HEK293 (cell line): Measurements from ENCODE around the gene APOA5.
"Not testable (repeated sequence)": the region's sequence is repeated elsewhere in the genome, so short reads cannot be mapped to it uniquely, and the experiment has no call there.

Experiments
- CTCF ChIA-PET: fragments of 350-600 bp; formaldehyde crosslinking; extraction: SDS; loops from one replicate; lab custom pipeline; 2021; ENCODE audit warnings: antibody characterized with exemption; lab: Yijun Ruan, JAX
- POLR2A ChIA-PET: fragments of 300-600 bp; formaldehyde crosslinking; extraction: SDS; loops from one replicate; lab custom pipeline; 2020; ENCODE audit warnings: antibody characterized with exemption, inconsistent platforms; lab: Yijun Ruan, JAX
- H3K27ac ChIP-seq: fragments of 200-500 bp; sonication (Bioruptor generic); 2 replicates; pipeline ENCODE4 v1.5.1; 2014; ENCODE audit warnings: low read depth, low read length, control low read depth, inconsistent platforms; ENCODE audit errors: extremely low read depth
- H3K36me3 ChIP-seq, 2 experiments: fragments of 200-500 bp in 1 of 2; sonication (Bioruptor generic) in 1 of 2; 1 replicate in 1 of 2; 2 replicates in 1 of 2; pipeline ENCODE4 v1.5.1; 2014 to 2017; ENCODE audit warnings: inconsistent platforms in 2 of 2, low read length in 2 of 2; ENCODE audit not compliant: control insufficient read depth in 2 of 2, insufficient read depth in 1 of 2
- H3K4me1 ChIP-seq: fragments of 200-500 bp; sonication (Bioruptor generic); 2 replicates; pipeline ENCODE4 v1.5.1; 2014; ENCODE audit warnings: mild to moderate bottlenecking, low read length, inconsistent platforms; ENCODE audit not compliant: control insufficient read depth, insufficient read depth
- H3K4me3 ChIP-seq: 2 replicates; pipeline ENCODE4 v1.5.1; 2011; ENCODE audit warnings: low read depth, mild to moderate bottlenecking, control low read depth, low read length, moderate library complexity
- H3K9me3 ChIP-seq: fragments of 200-500 bp; sonication (Bioruptor generic); 2 replicates; pipeline ENCODE4 v1.5.1; 2014; ENCODE audit warnings: low read depth, low read length, inconsistent platforms; ENCODE audit not compliant: control insufficient read depth, insufficient read depth
- ATF2 ChIP-seq: fragments of 450-650 bp; formaldehyde crosslinking; IDR thresholded peaks from 2 replicates; pipeline ENCODE4 v1.5.1; 2016; ENCODE audit warnings: missing biosample characterization, missing genetic modification characterization, low read depth
- IKZF3 ChIP-seq: fragments of 450-650 bp; IDR thresholded peaks from 2 replicates; pipeline ENCODE4 v1.5.0; 2018; ENCODE audit warnings: missing biosample characterization, mild to moderate bottlenecking, missing genetic modification characterization, moderate library complexity
- KLF10 ChIP-seq: fragments of 450-650 bp; IDR thresholded peaks from 2 replicates; pipeline ENCODE4 v1.5.1; 2018; ENCODE audit warnings: missing biosample characterization, mild to moderate bottlenecking, missing genetic modification characterization
- PRDM10 ChIP-seq: fragments of 450-650 bp; formaldehyde crosslinking; IDR thresholded peaks from 2 replicates; pipeline ENCODE4 v1.5.1; 2016; ENCODE audit warnings: missing biosample characterization, missing genetic modification characterization
- TSHZ1 ChIP-seq: fragments of 450-650 bp; formaldehyde crosslinking; IDR thresholded peaks from 2 replicates; pipeline ENCODE4 v1.5.1; 2016; ENCODE audit warnings: missing biosample characterization, missing genetic modification characterization, borderline replicate concordance
- ZNF10 ChIP-seq: fragments of 450-650 bp; formaldehyde crosslinking; IDR thresholded peaks from 2 replicates; pipeline ENCODE4 v1.5.1; 2017; ENCODE audit warnings: missing biosample characterization, missing genetic modification characterization
- ZNF19 ChIP-seq: fragments of 450-650 bp; formaldehyde crosslinking; IDR thresholded peaks from 2 replicates; pipeline ENCODE4; 2016; ENCODE audit warnings: missing biosample characterization, missing genetic modification characterization, low read depth
- ZNF202 ChIP-seq: fragments of 450-650 bp; formaldehyde crosslinking; IDR thresholded peaks from 2 replicates; pipeline ENCODE4 v1.5.1; 2016; ENCODE audit warnings: missing biosample characterization, missing genetic modification characterization, borderline replicate concordance
- ZNF239 ChIP-seq: fragments of 450-650 bp; formaldehyde crosslinking; IDR thresholded peaks from 2 replicates; pipeline ENCODE4 v1.5.1; 2016; ENCODE audit warnings: missing biosample characterization, missing genetic modification characterization
- ZNF404 ChIP-seq: fragments of 450-650 bp; formaldehyde crosslinking; IDR thresholded peaks from 2 replicates; pipeline ENCODE4 v1.5.1; 2017; ENCODE audit warnings: missing biosample characterization, missing genetic modification characterization
- ZNF544 ChIP-seq: fragments of 450-650 bp; formaldehyde crosslinking; IDR thresholded peaks from 2 replicates; pipeline ENCODE4 v1.5.0; 2017; ENCODE audit warnings: missing biosample characterization, missing genetic modification characterization
- ZNF560 ChIP-seq: fragments of 450-650 bp; formaldehyde crosslinking; IDR thresholded peaks from 2 replicates; pipeline ENCODE4 v1.5.1; 2017; ENCODE audit warnings: missing biosample characterization, missing genetic modification characterization, borderline replicate concordance
- ZNF76 ChIP-seq: fragments of 450-650 bp; formaldehyde crosslinking; IDR thresholded peaks from 2 replicates; pipeline ENCODE4; 2016; ENCODE audit warnings: low read depth, missing biosample characterization, missing genetic modification characterization, borderline replicate concordance
- ZNF785 ChIP-seq: fragments of 450-650 bp; formaldehyde crosslinking; IDR thresholded peaks from 2 replicates; pipeline ENCODE4 v1.5.1; 2016; ENCODE audit warnings: missing biosample characterization, missing genetic modification characterization

The APOA5 gene

GRCh38 chr11:116772443-116773202, 19.1 kb downstream of the APOA5 start, which contains the start of gene BUD13 (continued):
- TF ChIP-seq ZNF76 (tag by site-specific recombination), result peak; percentile 69; the same call in 1 of the 2 replicates
- no peak for TF ChIP-seq ZNF785 (tag by site-specific recombination)
- TF ChIP-seq KLF10, result no peak

GRCh38 chr11:116771935-116772334, 19.7 kb downstream of the APOA5 start:
- Histone ChIP-seq H3K27ac (no peak overlapping the region), H3K36me3 (peaks cover 0 to 33% of the 10 kb centered on the region in 2 experiments), H3K4me1 (peaks cover 4% of the 10 kb centered on the region; the same call in 1 of the 2 replicates), H3K9me3 (no peaks in the 10 kb centered on the region), H3K4me3 (peak overlapping the region; percentile 96)
- no peak for TF ChIP-seq ZNF239
- TF ChIP-seq ATF2 (tag by site-specific recombination), result 0 out of 2 replicates have a peak, but pooled peaks have one; percentile 71
- no peak for TF ChIP-seq ZNF544 (tag by site-specific recombination)
- TF ChIP-seq IKZF3 (tag by site-specific recombination), result no peak
- TF ChIP-seq PRDM10 (tag by site-specific recombination), result peak; percentile 20; the same call in 1 of the 2 replicates
- CTCF ChIA-PET, result interaction anchor here (0.6 to 1.3 kb wide), 5 partner anchors 9 to 372 kb away, joined by 3 to 7 read pairs (median 5); partner anchors contain the start of genes APOA5 and PAFAH1B2
- POLR2A ChIA-PET, result no interaction called here

DNA sequence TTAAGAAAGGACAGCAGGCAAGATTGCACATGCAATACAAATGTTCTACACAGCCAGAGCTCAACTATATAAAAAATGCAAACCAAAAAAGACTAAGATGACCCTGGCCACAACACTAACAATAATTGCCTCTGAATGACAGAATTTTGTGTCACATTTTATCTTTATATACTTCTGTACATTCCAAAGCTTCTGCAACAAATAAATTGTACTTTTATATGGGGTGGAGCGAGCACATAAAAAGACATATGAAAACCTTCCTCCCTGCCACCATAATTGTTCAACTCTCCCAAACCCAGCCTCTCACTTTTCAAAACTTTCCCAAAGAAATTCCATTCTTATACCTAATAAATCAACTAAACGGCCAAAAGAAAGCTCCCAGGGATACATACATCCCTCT, 29.5 kb downstream of the APOA5 start:
- H3K27ac ChIP-seq, result no peak overlapping the region
- H3K9me3 ChIP-seq, result no peaks in the 10 kb centered on the region
- H3K36me3 ChIP-seq, result peaks cover 11 to 91% of the 10 kb centered on the region in 2 experiments
- TF ChIP-seq ZNF19 (tag by site-specific recombination), result no peak
- TF ChIP-seq ZNF202 (tag by site-specific recombination), result no peak
- TF ChIP-seq ZNF560 (tag by site-specific recombination), result no peak
- TF ChIP-seq ZNF10 (tag by site-specific recombination), result no peak
- TF ChIP-seq TSHZ1 (tag by site-specific recombination), result no peak
- TF ChIP-seq ZNF404 (tag by site-specific recombination), result no peak
- POLR2A ChIA-PET, result interaction anchor here (1.5 kb wide), 1 partner anchor 11 kb away, joined by 3 read pairs; no protein-coding TSS in a partner anchor
- H3K4me3 ChIP-seq, result no peak overlapping the region
- CTCF ChIA-PET, result interaction anchor here (1.3 kb wide), 1 partner anchor 19 kb away, joined by 4 read pairs; no protein-coding TSS in a partner anchor
- H3K4me1 ChIP-seq, result no peaks in the 10 kb centered on the region

GRCh38 chr11:116756044-116756443, 35.6 kb downstream of the APOA5 start:
- CTCF ChIA-PET, result interaction anchor here (0.7 to 7.3 kb wide), 4 partner anchors 10 to 24 kb away, joined by 3 to 49 read pairs (median 4); no protein-coding TSS in a partner anchor
- H3K9me3 ChIP-seq, POLR2A ChIA-PET, H3K4me3 ChIP-seq, H3K27ac ChIP-seq, H3K4me1 ChIP-seq: not testable (repeated sequence)
- peaks cover 25 to 90% of the 10 kb centered on the region in 2 experiments for H3K36me3 ChIP-seq
